HG02678 (cell line): Measurements from ENCODE around the gene ZNF648.
"Not testable (repeated sequence)": the region's sequence is repeated elsewhere in the genome, so short reads cannot be mapped to it uniquely, and the experiment has no call there.

Experiments
- ATAC-seq: cut with Tn5 transposase; IDR thresholded peaks from one replicate; pipeline ENCODE4 v1.9.1; 2021; ENCODE audit warnings: mild to moderate bottlenecking, moderate library complexity; ENCODE audit not compliant: unreplicated experiment

ZNF648 gene

DNA sequence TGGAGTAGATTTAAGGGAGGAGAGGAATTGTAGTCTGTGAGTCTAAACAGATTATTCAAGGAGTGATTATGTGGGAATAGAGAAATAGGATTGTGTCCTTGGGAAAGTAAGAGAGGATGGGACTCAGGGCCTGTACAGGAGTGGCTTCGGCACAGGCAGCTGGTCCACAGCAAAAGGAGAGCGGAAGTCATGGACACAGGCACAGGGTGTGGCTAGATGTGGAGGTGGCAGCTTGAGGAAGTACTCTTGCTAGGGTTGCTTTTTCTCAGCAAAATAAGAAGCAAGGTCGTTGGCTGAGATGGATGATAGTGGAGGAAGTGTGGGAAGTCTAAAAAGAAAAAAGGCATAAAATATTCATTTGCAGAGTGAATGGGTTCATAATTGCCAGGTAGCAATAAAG lies 18.5 kb upstream of the ZNF648 start:
- ATAC-seq, result no peak

DNA sequence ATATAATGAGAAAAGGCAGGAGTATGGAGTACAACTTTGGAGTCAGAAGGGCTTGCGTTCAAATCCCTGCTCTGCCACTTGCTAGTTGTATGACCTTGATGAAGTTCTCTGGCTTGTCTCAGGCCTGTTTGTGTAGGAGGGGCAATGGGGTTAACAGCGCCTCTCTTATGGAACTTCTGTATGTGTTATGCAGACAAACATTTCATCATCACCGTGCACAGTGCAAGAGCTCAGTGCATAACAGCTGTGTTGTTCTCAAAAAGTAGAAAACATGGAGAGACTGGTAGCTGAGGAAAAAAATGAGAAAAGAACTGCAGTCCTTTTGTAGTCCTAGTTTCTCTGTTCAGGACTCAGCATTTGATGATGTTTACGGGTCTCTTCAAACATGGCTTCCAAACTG lies 10.4 kb upstream of the ZNF648 start:
- ATAC-seq, result no peak

DNA sequence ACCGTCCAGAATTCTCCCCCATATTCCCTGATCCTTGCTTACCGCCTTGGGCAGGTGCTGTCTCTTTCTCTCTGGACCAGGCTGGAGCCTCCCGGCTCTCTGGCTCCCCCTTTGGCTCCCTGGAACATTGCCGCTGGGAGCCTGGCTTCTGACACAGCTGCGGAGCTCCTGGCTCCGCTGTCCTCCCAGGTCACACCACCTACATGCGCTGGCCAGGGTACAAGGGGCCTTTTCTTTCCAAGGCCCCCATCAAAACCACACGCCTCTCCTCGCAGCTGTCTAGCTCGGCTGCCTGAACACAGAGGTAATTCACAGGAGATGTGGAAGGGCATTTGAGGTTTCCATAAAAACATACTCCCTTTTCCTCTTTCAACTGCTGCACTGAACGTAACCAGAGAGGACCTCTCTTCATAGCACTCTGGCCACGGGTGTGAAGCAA lies 7.5 kb upstream of the ZNF648 start:
- ATAC-seq, result peak; percentile 65

DNA sequence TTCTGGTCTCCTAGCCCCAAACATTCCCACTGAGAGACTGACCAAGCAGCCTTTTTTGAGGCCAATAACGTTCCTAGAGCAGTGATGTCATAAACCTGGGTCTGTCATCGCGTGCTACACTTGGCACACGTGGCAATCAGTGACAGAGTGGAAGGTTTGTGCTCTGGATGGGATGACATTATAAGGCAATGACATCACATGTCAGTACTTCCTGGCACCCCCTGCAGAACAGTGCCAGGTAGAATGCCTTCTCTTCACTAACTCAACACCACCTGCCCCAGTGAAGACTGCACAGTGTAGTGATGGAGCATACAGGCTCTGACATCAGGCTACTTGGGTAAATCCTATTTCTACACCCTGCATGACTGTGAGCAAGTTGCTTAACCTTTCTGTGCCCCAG lies 5.4 kb upstream of the ZNF648 start:
- no peak for ATAC-seq

DNA sequence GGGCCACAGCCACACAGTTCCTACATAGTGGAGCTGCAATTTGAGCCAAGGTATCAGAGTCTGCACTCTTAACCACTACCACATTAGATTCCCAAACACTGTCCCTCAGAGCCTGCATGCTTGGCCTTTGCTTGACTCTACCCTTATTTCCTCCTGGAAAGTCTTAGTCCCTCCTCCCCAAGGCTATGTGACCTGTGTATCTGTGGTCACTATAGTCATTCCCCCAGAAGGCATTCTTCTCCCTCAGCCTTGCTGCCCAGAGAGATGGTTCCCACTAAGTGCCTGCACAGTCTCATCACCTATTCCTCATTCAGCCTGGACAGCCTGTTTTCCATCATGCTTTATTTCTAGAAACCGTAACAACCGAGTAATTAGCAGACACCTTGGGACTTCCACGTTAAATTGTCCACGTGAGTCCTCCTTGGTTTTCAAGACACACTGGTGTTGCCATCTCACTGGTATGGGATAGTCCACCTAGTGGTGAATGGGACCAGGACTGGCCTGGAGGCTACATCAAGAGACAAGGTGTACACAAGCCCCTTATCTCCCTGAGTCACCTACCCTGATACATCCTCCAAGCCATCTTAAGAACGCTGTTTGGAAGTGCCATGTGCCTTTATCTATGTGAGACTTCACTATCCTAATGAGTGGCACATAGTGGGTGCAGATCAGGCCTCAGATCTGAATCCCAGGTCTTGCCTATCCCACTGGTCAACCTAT lies 3.8 kb upstream of the ZNF648 start:
- ATAC-seq, result no peak

DNA sequence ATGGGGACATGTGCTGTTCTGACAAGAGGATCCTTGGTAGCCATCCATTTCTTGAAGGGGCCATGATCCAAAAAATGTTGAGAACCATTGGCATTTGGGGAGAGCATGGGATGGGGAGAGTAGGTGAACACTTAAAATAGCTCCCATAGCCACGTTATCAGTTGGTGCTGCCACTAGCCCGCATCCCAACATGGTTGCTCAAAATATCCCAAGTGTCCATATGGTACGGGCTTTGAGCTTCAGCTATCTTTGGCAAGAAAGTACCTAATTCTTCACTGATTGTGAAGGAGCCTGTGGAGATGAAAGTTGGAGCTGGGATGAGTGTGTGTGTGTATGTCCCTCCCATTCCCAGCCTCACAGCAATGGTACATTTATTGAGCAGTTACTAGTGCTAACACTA lies 3.1 kb upstream of the ZNF648 start:
- no peak for ATAC-seq

DNA sequence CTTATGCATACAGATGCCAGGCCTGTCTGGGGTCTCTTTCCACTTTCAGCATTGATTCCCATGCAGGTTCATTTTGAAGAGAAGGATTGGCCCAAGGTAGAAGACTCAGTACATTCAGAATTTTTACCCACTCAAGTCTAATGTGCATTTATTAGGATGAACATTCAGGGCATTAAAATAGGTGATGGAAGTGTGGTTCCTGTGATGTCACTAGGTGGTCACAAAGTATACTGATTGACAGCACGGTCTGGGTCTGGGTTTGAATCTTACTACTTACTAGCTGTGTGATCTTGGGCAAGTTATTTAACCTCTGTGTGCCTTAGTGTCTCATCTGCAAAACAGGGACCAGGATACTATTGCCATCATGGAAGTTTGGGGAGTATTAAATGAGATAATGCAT lies 711 bp upstream of the ZNF648 start:
- no peak for ATAC-seq

DNA sequence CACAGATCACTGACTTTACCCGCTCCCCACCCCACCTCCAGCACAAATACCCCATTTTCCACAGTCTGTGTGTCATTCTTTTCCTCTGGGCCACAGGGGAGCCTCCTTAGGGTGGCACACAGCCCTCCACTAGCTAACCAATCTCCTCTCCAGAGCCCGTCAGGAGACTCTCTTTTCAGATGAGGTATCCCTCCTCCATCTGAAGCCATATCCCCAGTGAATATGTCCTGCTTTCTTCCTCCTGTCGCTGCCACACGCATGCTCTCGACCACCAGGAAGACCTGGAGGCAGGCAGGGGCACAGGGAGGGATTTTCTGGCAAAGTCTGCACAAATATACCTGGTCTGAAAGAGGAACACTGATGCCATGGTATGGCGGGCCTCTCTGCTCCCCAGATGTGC lies 635 bp downstream of the ZNF648 start:
- no peak for ATAC-seq

DNA sequence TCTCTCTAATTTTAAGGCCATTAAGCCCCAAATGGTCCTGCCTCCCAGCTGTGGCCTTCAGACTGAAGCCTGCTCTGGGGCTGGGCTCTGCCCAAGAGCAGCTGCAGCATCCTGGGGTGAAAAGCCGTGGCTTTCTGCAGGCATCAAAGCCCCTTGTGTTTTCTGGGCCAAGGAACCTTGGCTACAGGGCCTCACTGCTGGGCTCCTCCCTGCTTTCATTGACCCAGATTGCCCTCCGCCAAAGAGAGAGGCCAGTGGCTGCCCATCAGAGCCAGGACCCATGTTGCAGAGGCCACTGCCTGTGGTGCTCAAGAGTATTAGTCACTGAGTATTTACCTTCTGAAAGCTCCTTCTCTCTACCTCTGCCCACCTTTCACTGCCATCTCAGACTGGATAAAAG lies 1.6 kb downstream of the ZNF648 start:
- no peak for ATAC-seq

DNA sequence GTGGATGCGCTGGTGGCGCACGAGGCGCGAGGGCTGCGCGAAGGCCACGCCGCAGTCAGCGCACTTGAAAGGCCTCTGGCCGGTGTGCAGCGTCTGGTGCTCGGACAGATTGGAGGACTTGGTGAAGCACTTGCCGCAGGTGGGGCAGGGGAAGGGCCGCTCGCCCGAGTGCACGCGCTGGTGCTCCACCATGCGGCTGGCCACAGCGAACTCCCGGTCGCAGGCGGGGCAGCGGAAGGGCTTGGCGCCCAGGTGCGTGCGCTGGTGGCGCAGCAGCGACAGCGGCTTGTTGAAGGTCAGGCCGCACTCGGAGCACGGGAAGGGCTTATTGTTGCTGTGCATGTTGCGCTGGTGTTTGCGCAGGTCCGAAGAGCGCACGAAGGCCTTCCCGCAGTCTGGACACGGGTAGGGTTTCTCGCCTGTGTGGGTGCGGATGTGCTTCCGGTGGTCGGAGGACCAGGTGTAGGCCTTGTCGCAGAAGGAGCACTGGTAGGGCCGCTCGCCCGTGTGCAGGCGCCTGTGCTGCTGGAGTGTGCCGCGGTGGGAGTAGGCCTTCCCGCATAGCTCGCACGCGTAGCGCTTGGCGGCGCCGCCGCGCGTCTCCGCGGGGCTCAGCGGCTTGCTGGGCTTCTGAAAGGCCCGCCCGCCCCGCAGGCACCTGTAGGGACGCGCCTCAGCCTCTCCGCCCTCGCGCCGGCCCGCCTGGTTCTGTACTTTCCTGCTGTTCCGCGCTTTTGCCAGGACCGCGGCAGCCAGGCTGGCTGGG lies 4.7 kb downstream of the ZNF648 start:
- peak; percentile 61 for ATAC-seq

DNA sequence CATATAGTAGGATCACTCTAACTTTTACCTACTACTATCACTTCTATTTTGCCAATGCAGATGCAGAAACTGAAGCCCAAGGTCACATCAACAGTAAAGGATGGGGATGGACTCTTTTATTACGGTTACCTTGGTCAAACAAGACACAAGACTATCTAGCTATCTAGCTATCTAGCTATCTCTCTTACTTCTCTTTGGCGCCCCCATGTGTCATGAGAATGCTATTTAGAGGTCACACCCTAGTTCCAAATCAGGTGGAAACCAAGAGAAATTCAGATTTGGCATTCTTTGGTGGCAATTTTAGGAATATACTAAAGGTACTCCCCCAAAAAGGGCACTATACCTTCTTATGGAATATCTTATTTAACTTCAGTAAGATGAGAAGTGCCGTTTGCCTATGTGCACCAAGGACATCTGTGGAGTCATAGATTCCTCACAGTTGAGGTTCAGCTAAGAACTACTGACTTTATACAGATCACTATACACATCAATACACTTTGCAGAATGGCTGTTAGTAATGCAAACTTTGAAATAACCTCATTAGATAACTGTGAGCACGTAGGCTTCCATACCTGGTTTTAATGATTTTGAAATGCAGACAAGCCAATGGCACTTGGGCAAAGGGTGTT lies 6.7 kb downstream of the ZNF648 start:
- ATAC-seq, result no peak

DNA sequence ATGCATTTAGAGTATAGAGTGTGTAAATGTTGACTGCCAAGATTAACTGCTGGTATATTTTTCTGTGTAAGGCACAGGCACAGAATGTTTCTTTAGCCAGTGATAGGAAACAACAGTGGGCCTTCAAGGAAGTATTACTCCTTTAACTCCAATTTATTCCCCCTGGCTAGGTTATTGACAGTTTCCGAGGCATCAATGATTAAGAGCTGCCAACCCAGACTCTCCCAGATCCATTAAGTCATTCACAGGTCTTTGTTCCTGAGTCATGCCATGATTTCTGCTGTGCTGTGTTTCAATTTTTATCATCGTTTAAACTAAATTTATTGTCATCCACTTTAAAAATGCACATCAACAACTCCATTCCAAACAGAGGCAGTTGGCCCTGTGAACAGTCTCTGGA lies 9.2 kb downstream of the ZNF648 start:
- no peak for ATAC-seq

DNA sequence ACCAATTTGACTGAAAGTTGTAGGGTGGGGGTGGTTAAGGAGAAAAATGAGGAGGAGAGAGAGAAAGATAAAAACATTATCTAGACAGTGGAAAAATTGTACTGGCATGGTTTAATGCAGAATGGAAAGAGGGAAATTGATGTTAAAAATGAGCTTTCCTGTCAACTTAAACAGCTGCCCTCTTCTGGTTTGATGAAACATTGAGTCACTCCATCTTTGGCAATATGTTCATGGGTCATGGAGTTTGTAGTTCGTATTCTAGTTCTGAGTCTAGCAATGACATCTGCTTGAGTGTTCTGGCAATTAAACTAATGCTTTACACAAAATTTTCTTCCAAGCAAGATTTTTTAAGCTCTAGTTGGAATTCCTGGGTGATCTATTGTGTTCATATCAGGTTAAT lies 9.6 kb downstream of the ZNF648 start:
- no peak for ATAC-seq

DNA sequence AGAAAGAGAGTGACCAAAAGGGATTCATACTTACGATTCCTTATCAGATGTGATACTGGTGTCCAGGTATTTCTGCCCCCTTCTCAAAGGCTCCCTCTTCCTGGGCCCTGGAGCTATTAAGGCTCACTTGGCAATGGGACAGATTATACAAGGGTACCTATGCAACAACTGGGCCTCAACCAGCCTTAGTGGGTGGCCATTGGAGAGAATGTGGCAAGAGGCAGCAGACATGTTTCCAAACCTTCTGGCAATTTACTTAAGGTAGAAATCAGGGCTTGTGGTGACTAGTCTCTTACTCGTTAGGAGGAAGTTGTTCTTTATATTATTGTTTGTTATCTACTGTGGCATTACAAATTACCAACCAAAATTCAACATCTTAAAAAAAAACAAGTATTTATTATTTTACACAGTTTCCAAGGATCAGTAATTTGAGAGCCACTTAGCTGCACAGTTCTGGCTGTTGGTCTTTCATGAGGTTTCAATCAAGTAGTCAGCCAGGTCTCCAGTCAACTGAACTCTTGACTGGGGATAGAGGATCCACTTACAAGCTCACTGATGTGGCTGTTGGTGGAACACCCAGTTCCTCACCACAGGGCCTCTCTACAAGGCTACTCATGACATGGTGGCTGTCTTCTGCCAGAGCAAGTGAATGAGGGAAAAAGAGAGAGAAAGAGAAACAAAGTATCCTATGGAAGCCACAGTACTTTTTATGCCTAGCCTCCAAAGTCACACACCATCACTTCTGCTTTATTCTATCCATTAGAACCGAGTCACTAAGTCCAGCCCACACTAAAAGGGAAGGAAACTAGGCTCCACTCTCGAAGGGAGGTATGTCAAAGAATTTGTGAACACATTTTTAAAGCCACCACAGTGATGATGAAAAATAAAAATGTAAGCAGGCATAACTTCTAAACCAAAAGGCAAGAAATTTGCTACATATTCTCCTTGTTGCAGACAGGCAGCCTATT lies 10.7 kb downstream of the ZNF648 start:
- ATAC-seq, result no peak

DNA sequence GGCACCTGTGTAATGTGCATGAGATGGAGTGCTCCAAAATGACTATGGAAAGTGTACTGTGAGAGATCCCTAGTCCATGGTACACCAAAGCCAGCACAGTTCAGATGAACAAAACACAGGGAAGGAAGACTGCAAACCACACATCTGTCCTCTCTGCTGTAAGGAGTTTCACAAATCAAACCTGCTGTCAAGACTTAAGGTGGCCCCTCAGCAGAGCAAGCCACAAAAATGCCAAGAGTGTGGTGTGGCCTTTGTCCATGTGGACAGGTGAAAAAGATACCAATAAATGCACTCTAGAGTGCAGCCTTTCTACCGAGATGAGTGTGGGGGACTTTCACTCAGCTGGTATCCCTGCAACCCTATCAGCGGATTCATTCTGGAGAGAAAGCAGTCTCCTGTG lies 12.9 kb downstream of the ZNF648 start:
- ATAC-seq, result no peak

DNA sequence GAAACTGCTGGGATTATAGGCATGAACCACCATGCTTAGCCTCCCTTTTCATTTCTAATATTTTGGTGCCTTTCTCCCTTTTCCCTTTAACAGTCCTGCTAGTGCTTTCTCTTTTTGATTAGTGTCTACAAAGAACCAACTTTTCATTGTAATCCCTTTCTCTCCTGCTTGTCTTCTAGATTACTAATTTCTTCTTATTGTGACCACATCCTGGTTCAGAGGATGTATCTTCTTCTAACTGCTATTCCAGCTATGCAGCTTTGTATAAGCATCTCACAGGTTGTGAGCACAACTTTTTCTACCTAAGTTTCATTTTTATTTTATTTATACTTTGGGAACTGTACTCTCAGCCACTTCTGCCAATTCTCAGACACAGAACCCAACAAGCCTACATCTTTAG lies 14.7 kb downstream of the ZNF648 start:
- no peak for ATAC-seq

DNA sequence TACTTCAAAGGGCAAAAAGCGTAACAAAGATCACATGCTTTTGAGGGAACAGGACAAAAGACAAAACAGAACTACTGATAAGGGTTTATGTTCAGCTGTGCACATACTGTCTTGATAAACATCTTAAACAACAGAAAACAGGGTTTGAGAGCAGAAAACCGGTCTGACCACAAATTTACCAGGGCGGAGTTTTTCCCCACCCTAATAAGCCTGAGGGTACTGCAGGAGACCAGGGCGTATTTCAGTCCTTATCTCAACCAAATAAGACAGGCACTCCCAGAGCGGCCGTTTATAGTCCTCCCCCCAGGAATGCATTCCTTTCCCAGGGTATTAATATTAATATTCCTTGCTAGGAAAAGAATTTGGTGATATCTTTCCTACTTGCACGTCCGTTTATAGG lies 16.0 kb downstream of the ZNF648 start:
- ATAC-seq, result not testable (repeated sequence)

DNA sequence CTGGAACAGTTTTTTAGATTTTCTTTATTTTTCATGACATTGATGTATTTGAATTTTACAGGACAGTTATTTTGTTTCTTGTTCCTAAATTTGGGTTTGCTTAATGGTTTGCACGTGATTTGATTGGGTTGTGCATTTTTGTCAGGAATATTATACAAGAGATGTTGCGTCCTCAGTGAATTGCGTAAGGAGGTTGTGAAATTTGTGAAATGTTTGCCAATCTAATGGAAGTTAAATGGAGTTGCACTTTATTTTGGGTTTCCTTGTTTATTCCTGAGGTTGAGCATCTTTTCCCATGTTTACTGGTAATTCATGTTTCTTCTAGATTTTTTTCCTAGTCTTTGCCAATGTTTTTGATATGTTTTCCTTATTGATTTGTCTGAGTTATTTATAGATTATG lies 19.9 kb downstream of the ZNF648 start:
- ATAC-seq, result no peak

DNA sequence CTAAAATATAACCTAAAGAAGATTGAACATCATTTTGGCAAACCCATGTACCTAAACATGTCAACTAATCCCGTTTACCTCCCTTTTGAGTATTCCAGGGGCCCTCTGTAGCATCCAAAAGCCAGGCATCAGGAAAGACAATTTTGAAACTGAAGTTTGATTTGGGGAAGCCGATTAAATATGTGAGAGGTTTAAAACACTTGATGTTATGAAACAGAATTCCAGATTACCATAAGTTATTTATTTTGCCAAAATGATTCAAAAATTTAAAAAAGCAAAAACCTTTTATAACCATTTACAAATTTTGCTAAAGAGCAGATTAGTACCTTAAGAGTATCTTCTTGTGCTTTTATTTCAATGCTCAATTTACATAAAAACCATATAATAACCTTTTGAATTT lies 23.3 kb downstream of the ZNF648 start:
- ATAC-seq, result no peak

DNA sequence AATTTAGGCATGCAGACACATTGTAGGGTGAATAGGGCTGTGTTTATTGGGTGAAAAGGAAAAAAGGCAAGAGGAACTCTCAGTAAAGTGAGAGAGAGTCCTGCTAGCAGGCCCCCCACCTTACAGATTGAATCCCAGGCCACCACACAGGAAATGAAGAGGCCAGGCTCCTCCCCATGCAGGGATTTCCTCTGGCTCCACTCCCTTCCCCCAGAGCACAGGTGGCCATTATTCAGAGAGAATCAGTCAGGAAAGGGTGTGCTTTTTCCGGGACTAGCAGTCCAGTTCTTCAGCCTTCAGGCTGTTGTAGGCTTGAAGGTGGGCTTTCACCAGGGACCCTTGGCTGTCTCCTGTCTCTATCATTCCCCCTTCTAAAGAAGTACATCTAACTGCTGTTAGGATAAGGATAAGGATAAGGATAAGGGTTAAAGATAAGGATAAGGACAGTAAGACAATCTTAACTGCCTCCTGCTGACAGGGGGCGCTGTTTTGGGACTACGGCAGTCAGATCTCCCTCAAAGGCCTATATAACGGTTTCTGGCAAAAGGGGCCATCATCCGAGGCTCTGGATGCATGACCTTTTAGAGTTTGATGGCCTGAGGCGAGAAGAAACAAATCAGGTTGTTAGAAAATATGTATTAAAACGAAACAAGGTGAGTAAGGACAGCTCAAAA lies 26.3 kb downstream of the ZNF648 start:
- ATAC-seq, result no peak
